OCI-LY7 (cell line): Measurements from ENCODE around the gene CMTM4. TPM values are rescaled to one million over a fixed set of nuclear protein-coding genes. Genes with fewer than 3 reads are reported as not detected.

Experiments
- BruUV-seq: library from RNA; stranded (reverse); fragments of 400-500 nt; replicated peaks from 2 replicates; lab custom pipeline; 2021; lab: Mats Ljungman, UMichigan
- CTCF ChIA-PET: fragments of 300-600 bp; sonication (Branson Sonifier 250); formaldehyde crosslinking; loops from one replicate; lab custom pipeline; 2022; ENCODE audit warnings: antibody characterized with exemption; ENCODE audit not compliant: unreplicated experiment; lab: Charles Lee
- POLR2A ChIA-PET: fragments of 300-600 bp; sonication (Branson Sonifier 250); formaldehyde crosslinking; loops from one replicate; lab custom pipeline; 2022; ENCODE audit warnings: antibody characterized with exemption; lab: Charles Lee
- DNase-seq: peaks from one replicate; pipeline ENCODE4 v3.0.0-alpha.2; 2015; ENCODE audit warnings: low spot score
- H2AFZ ChIP-seq: fragments of 200-600 bp; sonication (generic), shearing (Covaris generic); 2 replicates; pipeline ENCODE4 v1.6.1; 2014; ENCODE audit warnings: mild to moderate bottlenecking, antibody characterized with exemption, low read length, moderate library complexity
- H3K27ac ChIP-seq: fragments of 200-600 bp; sonication (generic); 2 replicates; pipeline ENCODE4 v1.5.1; 2014; ENCODE audit warnings: mixed run types, low read depth, mild to moderate bottlenecking, moderate library complexity, low read length, inconsistent platforms; ENCODE audit not compliant: poor library complexity, severe bottlenecking
- H3K36me3 ChIP-seq: fragments of 200-600 bp; sonication (generic); 2 replicates; pipeline ENCODE4 v1.6.1; 2014; ENCODE audit warnings: mild to moderate bottlenecking, antibody characterized with exemption, low read length, moderate library complexity, mixed read lengths; ENCODE audit not compliant: insufficient read depth
- H3K4me1 ChIP-seq: fragments of 200-600 bp; sonication (generic); 2 replicates; pipeline ENCODE4 v1.5.1; 2014; ENCODE audit warnings: mild to moderate bottlenecking, low read length; ENCODE audit not compliant: insufficient read depth, poor library complexity, severe bottlenecking
- H3K4me2 ChIP-seq: fragments of 200-600 bp; sonication (generic); 2 replicates; pipeline ENCODE4 v1.6.1; 2014; ENCODE audit warnings: mild to moderate bottlenecking, low read length
- H3K4me3 ChIP-seq: fragments of 200-600 bp; sonication (generic); 2 replicates; pipeline ENCODE4 v1.5.1; 2014; ENCODE audit warnings: mild to moderate bottlenecking, low read depth, low read length; ENCODE audit not compliant: poor library complexity, severe bottlenecking
- H3K79me2 ChIP-seq: fragments of 200-600 bp; sonication (generic); 2 replicates; pipeline ENCODE4 v1.6.1; 2016; ENCODE audit warnings: low read depth, mild to moderate bottlenecking, low read length, moderate library complexity, mixed read lengths; ENCODE audit not compliant: insufficient read depth
- H3K9me2 ChIP-seq: fragments of 200-600 bp; sonication (generic); 2 replicates; pipeline ENCODE4 v1.6.1; 2016; ENCODE audit warnings: mild to moderate bottlenecking, low read length, mixed read lengths; ENCODE audit not compliant: insufficient read depth
- H3K9me3 ChIP-seq: fragments of 200-600 bp; sonication (generic); 2 replicates; pipeline ENCODE4 v1.6.1; 2014; ENCODE audit warnings: mild to moderate bottlenecking, mixed run types, low read length, mixed read lengths
- H4K20me1 ChIP-seq: fragments of 200-600 bp; sonication (generic); 2 replicates; pipeline ENCODE4 v1.6.1; 2014; ENCODE audit warnings: mild to moderate bottlenecking, antibody characterized with exemption, low read length, moderate library complexity, mixed read lengths; ENCODE audit not compliant: insufficient read depth
- CTCF ChIP-seq: fragments of 200-600 bp; sonication (generic); conservative IDR thresholded peaks from 2 replicates; pipeline ENCODE4 v1.5.1; 2014; ENCODE audit warnings: mild to moderate bottlenecking, antibody characterized with exemption, low read length, moderate library complexity, mixed read lengths
- EZH2phosphoT487 ChIP-seq: fragments of 200-600 bp; sonication (generic); IDR thresholded peaks from 2 replicates; pipeline ENCODE4 v1.6.1; 2018; ENCODE audit warnings: low read depth, borderline replicate concordance, mild to moderate bottlenecking, mixed run types, antibody characterized with exemption, low read length, moderate library complexity, mixed read lengths
- intact Hi-C: fragments of 100-400 bp; cut with micrococcal nuclease; formaldehyde crosslinking; loops from one replicate; pipeline ENCODE4 v1.10.0; 2022; ENCODE audit not compliant: unreplicated experiment
- total RNA-seq, 2 experiments: library from RNA; depleted of rRNA in 1 of 2; stranded (reverse); fragments of >200 nt in 1 of 2; shearing (Covaris generic) in 1 of 2; gene quantifications; 2 replicates each; pipeline ENCODE4 v1.2.3, GENCODE V29; 2014 to 2022

The CMTM4 gene
- total RNA-seq, 2 experiments from 2014 or later = 0.03 to 1.3 TPM

DNA sequence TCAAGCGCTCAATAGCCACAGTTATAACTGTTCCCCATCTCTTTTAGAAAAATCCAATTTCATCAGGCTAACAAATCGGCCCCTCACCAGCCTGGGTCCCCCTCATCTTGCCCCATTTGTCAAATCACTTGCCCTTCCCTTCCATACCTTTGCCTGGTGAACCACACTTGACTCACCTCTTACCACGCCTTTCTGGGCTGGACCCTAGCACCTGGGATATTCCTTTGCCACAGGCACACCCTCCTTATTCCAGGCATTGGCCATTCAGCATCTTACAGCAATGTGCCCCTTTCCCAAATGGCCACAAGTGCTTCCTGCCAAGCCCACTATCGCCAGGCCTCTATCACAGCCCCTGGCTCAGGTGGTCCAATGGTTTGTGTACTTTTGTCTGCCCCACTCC lies 14.9 kb downstream of the CMTM4 start:
- TF ChIP-seq EZH2phosphoT487 (no peak), CTCF (no peak)
- H3K4me1 ChIP-seq = no peaks in the 10 kb centered on the region
- ChIA-PET POLR2A (no interaction called here), CTCF (no interaction called here)
- H3K4me3 ChIP-seq = no peak overlapping the region
- DNase-seq = no peak
- no peaks in the 10 kb centered on the region for H4K20me1 ChIP-seq
- no peaks in the 10 kb centered on the region for H3K79me2 ChIP-seq
- no peak overlapping the region for H2AFZ ChIP-seq
- H3K9me3 ChIP-seq = no peaks in the 10 kb centered on the region
- H3K9me2 ChIP-seq = no peaks in the 10 kb centered on the region
- no TSS peak for BruUV-seq
- no peaks in the 10 kb centered on the region for H3K36me3 ChIP-seq
- intact Hi-C loops = no loop called here
- no peak overlapping the region for H3K27ac ChIP-seq
- H3K4me2 ChIP-seq = no peak overlapping the region

GRCh38 chr16:66678337-66678736 lies 18.2 kb downstream of the CMTM4 start:
- ChIA-PET POLR2A (interaction anchor here (0.5 kb wide), 1 partner anchor 269 kb away, joined by 7 read pairs; no protein-coding TSS in a partner anchor), CTCF (no interaction called here)
- H3K4me2 ChIP-seq = no peak overlapping the region
- no peaks in the 10 kb centered on the region for H3K9me3 ChIP-seq
- H3K9me2 ChIP-seq = no peaks in the 10 kb centered on the region
- DNase-seq = no peak
- H3K36me3 ChIP-seq = no peaks in the 10 kb centered on the region
- H3K27ac ChIP-seq = no peak overlapping the region
- no peaks in the 10 kb centered on the region for H3K4me1 ChIP-seq
- no TSS peak for BruUV-seq
- TF ChIP-seq CTCF (no peak), EZH2phosphoT487 (no peak)
- H3K4me3 ChIP-seq = no peak overlapping the region
- H4K20me1 ChIP-seq = no peaks in the 10 kb centered on the region
- H3K79me2 ChIP-seq = no peaks in the 10 kb centered on the region
- no peak overlapping the region for H2AFZ ChIP-seq
- intact Hi-C loops = no loop called here

GRCh38 chr16:66677836-66678235 lies 18.7 kb downstream of the CMTM4 start:
- CTCF ChIA-PET = no interaction called here
- no TSS peak for BruUV-seq

More at GRCh38 chr16:66677836-66678235, 18.7 kb downstream of the CMTM4 start:
- H3K4me1 ChIP-seq = no peaks in the 10 kb centered on the region
- no peaks in the 10 kb centered on the region for H3K36me3 ChIP-seq
- no peak overlapping the region for H3K27ac ChIP-seq
- no peak overlapping the region for H3K4me2 ChIP-seq
- DNase-seq = no peak
- H3K9me3 ChIP-seq = no peaks in the 10 kb centered on the region
- H3K79me2 ChIP-seq = no peaks in the 10 kb centered on the region
- no peak for TF ChIP-seq EZH2phosphoT487
- no peak for TF ChIP-seq CTCF
- H2AFZ ChIP-seq = no peak overlapping the region
- intact Hi-C loops = no loop called here
- H3K9me2 ChIP-seq = no peaks in the 10 kb centered on the region
- H3K4me3 ChIP-seq = no peak overlapping the region
- no peaks in the 10 kb centered on the region for H4K20me1 ChIP-seq
- POLR2A ChIA-PET = no interaction called here
